ENCODE results near the gene NEIL1. TPM values are rescaled to one million over a fixed set of nuclear protein-coding genes. Genes with fewer than 3 reads are reported as not detected.

The NEIL1 gene
- total RNA-seq, 1 donor from 2014 or later, result 3.7 TPM

Other genes starting within 250 kb of the NEIL1 start
- gene C15orf39, start 145.2 kb upstream of the NEIL1 start, total RNA-seq, result 43.2 and 43.9 TPM in 2 replicates
- not detected in 2 replicates for gene GOLGA6C, start 88.7 kb upstream of the NEIL1 start, total RNA-seq
- not detected in 2 replicates for gene GOLGA6D, start 64.2 kb upstream of the NEIL1 start, total RNA-seq
- 79.5 and 86.7 TPM in 2 replicates for gene COMMD4, start 11.0 kb upstream of the NEIL1 start, total RNA-seq
- gene MAN2C1, start 21.6 kb downstream of the NEIL1 start, total RNA-seq, result 232 and 255 TPM in 2 replicates
- gene SIN3A, start 104.7 kb downstream of the NEIL1 start, total RNA-seq, result 92.2 and 102 TPM in 2 replicates
- gene PTPN9, start 232.3 kb downstream of the NEIL1 start, total RNA-seq, result 21.0 and 23.6 TPM in 2 replicates

Measured in activated CD4-positive, alpha-beta T cell treated with anti-CD3 and anti-CD28 coated beads, Interleukin-2, amount 10 ng/mL, durations not matched to agents 24 days and 14 days (primary cell).